Breast epithelium (tissue), 3 donors: ENCODE results near the gene TFPT.

Experiments
- POLR2A ChIP-seq: fragments of 450-650 bp; IDR thresholded peaks from one replicate; pipeline ENCODE4 v1.6.1; 2016; ENCODE audit warnings: antibody characterized with exemption, mild to moderate bottlenecking, moderate library complexity
- POLR2AphosphoS5 ChIP-seq, 3 donors: sonication (generic); formaldehyde crosslinking; IDR thresholded peaks; one replicate each; pipeline ENCODE4 v1.6.1; 2017; ENCODE audit warnings: antibody characterized with exemption in 3 of 3
- TF ChIP-seq, protein P1 (sequence below), 3 donors: fragments of 450-650 bp; IDR thresholded peaks; one replicate each; pipeline ENCODE4 v1.5.1; 2016 to 2017; ENCODE audit warnings: antibody characterized with exemption in 3 of 3, mild to moderate bottlenecking in 3 of 3, moderate library complexity in 3 of 3

DNA sequence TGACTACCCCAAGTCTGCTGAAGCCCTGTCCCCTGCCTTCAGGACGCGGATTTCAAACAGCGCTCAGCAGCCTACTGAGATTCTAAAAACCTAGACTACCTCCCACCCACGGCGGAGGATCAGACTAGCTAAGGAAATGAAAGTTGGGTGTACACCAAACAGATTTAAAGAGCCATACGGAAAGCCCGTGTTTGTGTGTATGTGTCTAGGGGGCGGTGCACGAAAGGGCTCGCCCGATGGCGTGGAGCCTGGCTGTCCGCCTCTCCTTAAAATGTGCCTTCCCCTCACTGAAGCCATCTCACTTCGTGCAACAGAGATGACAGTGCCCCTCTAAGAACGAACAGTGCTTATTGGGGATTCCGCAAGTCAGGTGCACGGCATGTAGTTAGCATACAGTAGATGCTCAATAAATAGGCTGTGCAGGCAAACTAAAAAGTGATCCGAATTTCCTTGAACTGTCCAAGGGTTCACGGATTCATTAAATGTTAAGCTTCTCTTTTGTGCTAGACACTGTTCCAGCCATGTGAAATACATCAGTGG, 43.4 kb upstream of the TFPT start:
- TF ChIP-seq, protein P1, sequence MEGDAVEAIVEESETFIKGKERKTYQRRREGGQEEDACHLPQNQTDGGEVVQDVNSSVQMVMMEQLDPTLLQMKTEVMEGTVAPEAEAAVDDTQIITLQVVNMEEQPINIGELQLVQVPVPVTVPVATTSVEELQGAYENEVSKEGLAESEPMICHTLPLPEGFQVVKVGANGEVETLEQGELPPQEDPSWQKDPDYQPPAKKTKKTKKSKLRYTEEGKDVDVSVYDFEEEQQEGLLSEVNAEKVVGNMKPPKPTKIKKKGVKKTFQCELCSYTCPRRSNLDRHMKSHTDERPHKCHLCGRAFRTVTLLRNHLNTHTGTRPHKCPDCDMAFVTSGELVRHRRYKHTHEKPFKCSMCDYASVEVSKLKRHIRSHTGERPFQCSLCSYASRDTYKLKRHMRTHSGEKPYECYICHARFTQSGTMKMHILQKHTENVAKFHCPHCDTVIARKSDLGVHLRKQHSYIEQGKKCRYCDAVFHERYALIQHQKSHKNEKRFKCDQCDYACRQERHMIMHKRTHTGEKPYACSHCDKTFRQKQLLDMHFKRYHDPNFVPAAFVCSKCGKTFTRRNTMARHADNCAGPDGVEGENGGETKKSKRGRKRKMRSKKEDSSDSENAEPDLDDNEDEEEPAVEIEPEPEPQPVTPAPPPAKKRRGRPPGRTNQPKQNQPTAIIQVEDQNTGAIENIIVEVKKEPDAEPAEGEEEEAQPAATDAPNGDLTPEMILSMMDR (IDR thresholded peaks at IDR 0.05), result no peak
- no peak for TF ChIP-seq POLR2A
- TF ChIP-seq POLR2AphosphoS5 (IDR thresholded peaks at IDR 0.05), result no peak
